SK-N-SH (cell line): ENCODE results near the gene TTC36. TPM values are rescaled to one million over a fixed set of nuclear protein-coding genes. Genes with fewer than 3 reads are reported as not detected.

Source experiments
- CTCF ChIA-PET: fragments of 300-600, 350-600 bp; formaldehyde crosslinking; extraction: SDS; loops from one replicate; lab custom pipeline; 2021; lab: Yijun Ruan, JAX
- POLR2A ChIA-PET: fragments of 350-600 bp; sonication (Branson Sonifier 250); formaldehyde crosslinking; extraction: SDS; loops from one replicate; lab custom pipeline; 2020; ENCODE audit warnings: antibody characterized with exemption, inconsistent platforms; lab: Yijun Ruan, JAX
- DNase-seq: peaks from one replicate; pipeline ENCODE4 v3.0.0; 2012
- H2AFZ ChIP-seq: fragments of 200-600 bp; sonication (generic); 2 replicates; pipeline ENCODE4 v1.8.1; 2016; ENCODE audit warnings: antibody characterized with exemption, mild to moderate bottlenecking, low read depth
- H3F3A ChIP-seq: fragments of 200-600 bp; sonication (generic); replicated peaks from 2 replicates; pipeline ENCODE3; 2016; ENCODE audit warnings: antibody characterized with exemption, mild to moderate bottlenecking; ENCODE audit not compliant: insufficient read depth
- H3K27ac ChIP-seq, 2 experiments: fragments of 200-500 bp in 1 of 2; fragments of 200-600 bp in 1 of 2; sonication (Bioruptor generic) in 1 of 2; sonication (generic), shearing (Covaris generic) in 1 of 2; 2 replicates each; pipeline versions ENCODE4 v1.5.1 to v1.6.1; 2014 to 2016; ENCODE audit warnings: low read depth in 2 of 2, inconsistent platforms in 1 of 2, low read length in 1 of 2, mild to moderate bottlenecking in 1 of 2, mixed read lengths in 1 of 2
- H3K27me3 ChIP-seq: fragments of 200-600 bp; sonication (generic), shearing (Covaris generic); 2 replicates; pipeline ENCODE4 v1.6.1; 2016; ENCODE audit warnings: mixed run types; ENCODE audit not compliant: insufficient read depth
- H3K36me3 ChIP-seq, 2 experiments: fragments of 200-500 bp in 1 of 2; fragments of 200-600 bp in 1 of 2; sonication (Bioruptor generic) in 1 of 2; sonication (generic) in 1 of 2; replicated peaks in 1 of 2; 2 replicates each; pipeline versions ENCODE3 to v1.5.1; 2014 to 2016; ENCODE audit warnings: low read length in 1 of 2, mild to moderate bottlenecking in 1 of 2; ENCODE audit not compliant: insufficient read depth in 2 of 2, control insufficient read depth in 1 of 2
- H3K4me1 ChIP-seq, 2 experiments: fragments of 200-500 bp in 1 of 2; fragments of 200-600 bp in 1 of 2; sonication (Bioruptor generic) in 1 of 2; sonication (generic), shearing (Covaris generic) in 1 of 2; 2 replicates each; pipeline versions ENCODE4 v1.5.1 to v1.6.1; 2014 to 2016; ENCODE audit warnings: low read depth in 1 of 2, low read length in 1 of 2, mixed run types in 1 of 2; ENCODE audit not compliant: insufficient read depth in 2 of 2, control insufficient read depth in 1 of 2
- H3K4me2 ChIP-seq: fragments of 200-600 bp; sonication (generic), shearing (Covaris generic); 2 replicates; pipeline ENCODE4 v1.6.1; 2017; ENCODE audit warnings: mixed run types
- H3K4me3 ChIP-seq, 2 experiments: fragments of 200-500 bp in 1 of 2; fragments of 200-600 bp in 1 of 2; sonication (Bioruptor generic) in 1 of 2; sonication (generic), shearing (Covaris generic) in 1 of 2; 2 replicates each; pipeline versions ENCODE4 v1.5.1 to v1.8.1; 2014 to 2016; ENCODE audit warnings: low read depth in 2 of 2, inconsistent platforms in 1 of 2, low read length in 1 of 2, mild to moderate bottlenecking in 1 of 2, mixed read lengths in 1 of 2, moderate library complexity in 1 of 2
- H3K79me2 ChIP-seq: fragments of 200-600 bp; sonication (generic); 2 replicates; pipeline ENCODE4 v1.8.1; 2017; ENCODE audit warnings: mild to moderate bottlenecking; ENCODE audit not compliant: insufficient read depth
- H3K9ac ChIP-seq: fragments of 200-600 bp; sonication (generic); 2 replicates; pipeline ENCODE4 v1.6.1; 2017; ENCODE audit warnings: mixed run types
- H3K9me2 ChIP-seq: fragments of 200-600 bp; sonication (generic); 2 replicates; pipeline ENCODE4 v1.6.1; 2017; ENCODE audit warnings: mixed run types
- H3K9me3 ChIP-seq: fragments of 200-600 bp; sonication (generic); 2 replicates; pipeline ENCODE4 v1.6.1; 2017; ENCODE audit warnings: mixed run types, mild to moderate bottlenecking, moderate library complexity
- H4K20me1 ChIP-seq: fragments of 200-600 bp; sonication (generic); 2 replicates; pipeline ENCODE4 v1.6.1; 2017; ENCODE audit warnings: mild to moderate bottlenecking, mixed run types; ENCODE audit not compliant: insufficient read depth
- CHD2 ChIP-seq: fragments of 150-350 bp; IDR thresholded peaks from 2 replicates; pipeline ENCODE4 v1.6.1; 2018; ENCODE audit warnings: low read length; ENCODE audit not compliant: partially characterized antibody
- CTCF ChIP-seq: fragments of 200-600 bp; sonication (generic); IDR thresholded peaks from 2 replicates; pipeline ENCODE4 v1.6.1; 2017; ENCODE audit warnings: antibody characterized with exemption, mild to moderate bottlenecking, moderate library complexity
- EP300 ChIP-seq, 2 experiments: IDR thresholded peaks; 2 replicates each; pipeline versions ENCODE4 v1.4.0 to v1.6.1; 2012; ENCODE audit warnings: borderline replicate concordance in 1 of 2, low read depth in 1 of 2, low read length in 1 of 2
- FOXM1 ChIP-seq: IDR thresholded peaks from 2 replicates; pipeline ENCODE4 v1.4.0; 2012; ENCODE audit warnings: low read depth, mild to moderate bottlenecking
- GABPA ChIP-seq: IDR thresholded peaks from 2 replicates; pipeline ENCODE4 v1.4.0; 2012; ENCODE audit warnings: low read depth, mild to moderate bottlenecking
- IRF3 ChIP-seq: fragments of 150-350 bp; IDR thresholded peaks from 2 replicates; pipeline ENCODE4 v1.6.1; 2016; ENCODE audit warnings: mild to moderate bottlenecking, low read depth, low read length
- JUND ChIP-seq: IDR thresholded peaks from 2 replicates; pipeline ENCODE4 v1.4.0; 2012
- POLR2AphosphoS5 ChIP-seq: IDR thresholded peaks from 2 replicates; pipeline ENCODE4 v1.6.1; 2012; ENCODE audit warnings: low read depth, low read length
- RAD21 ChIP-seq: IDR thresholded peaks from 2 replicates; pipeline ENCODE4 v1.6.1; 2012; ENCODE audit warnings: mild to moderate bottlenecking, low read length
- REST ChIP-seq: IDR thresholded peaks from 2 replicates; pipeline ENCODE4 v1.6.1; 2012; ENCODE audit warnings: mild to moderate bottlenecking, low read depth, low read length, moderate library complexity
- RFX5 ChIP-seq: IDR thresholded peaks from 2 replicates; pipeline ENCODE4 v1.6.1; 2012; ENCODE audit warnings: mild to moderate bottlenecking, improper control_type of control experiment, low read length
- USF1 ChIP-seq: IDR thresholded peaks from 2 replicates; pipeline ENCODE4 v1.4.0; 2012; ENCODE audit warnings: low read depth, borderline replicate concordance
- WGBS: methylation state at CpG from one replicate; pipeline ENCODE4 v1.1.6; 2017; ENCODE audit warnings: low lambda C conversion rate; 5-methylcytosine and 5-hydroxymethylcytosine counted together
- polyA plus RNA-seq, 3 experiments: library from polyadenylated mRNA; depleted of rRNA; stranded (reverse); fragments of >200 nt; gene quantifications; 2 replicates each; pipeline ENCODE4 v1.2.3, GENCODE V29; 2012

Gene TTC36
- polyA plus RNA-seq, 1 of the 3 experiments (the other 2 are of a cell fraction), result 0.18 TPM

- Histone ChIP-seq H3K9me2 (no peaks in the 10 kb centered on the region), H3K27ac (no peak overlapping the region), H3F3A (peaks cover 8% of the 10 kb centered on the region), H3K79me2 (no peaks in the 10 kb centered on the region), H4K20me1 (no peaks in the 10 kb centered on the region), H3K4me3 (no peak overlapping the region), H2AFZ (no peak overlapping the region), H3K4me2 (no peak overlapping the region), H3K27me3 (no peaks in the 10 kb centered on the region), H3K9ac (no peak overlapping the region), H3K9me3 (no peaks in the 10 kb centered on the region), H3K36me3 (peaks cover 73 to 74% of the 10 kb centered on the region in 2 experiments), H3K4me1 (no peaks in the 10 kb centered on the region)
- POLR2A ChIA-PET, result interaction anchor here (0.6 kb wide), 1 partner anchor 333 kb away, joined by 3 read pairs; no protein-coding TSS in a partner anchor
- CTCF ChIA-PET, result no interaction called here
- TF ChIP-seq GABPA (no peak), POLR2AphosphoS5 (no peak), IRF3 (no peak), FOXM1 (no peak), CTCF (no peak), USF1 (no peak), JUND (no peak), RAD21 (no peak), REST (no peak), CHD2 (no peak), RFX5 (no peak), EP300 (IDR thresholded peaks at IDR 0.05; ENCODE audit: borderline replicate concordance in 1 of 2, low read depth in 1 of 2, low read length in 1 of 2) (no peak)
- DNase-seq, result no peak
- WGBS, result 98% methylated on average over 7 of the region's 7 CpGs
Measured at GRCh38 chr11:118514103-118514502, 13.2 kb upstream of the TTC36 start.
